Stimulated activated CD8-positive, alpha-beta memory T cell treated with anti-CD3 and anti-CD28 coated beads, Interleukin-15, amount 100 ng/mL, for 24 hours (primary cell): ENCODE measurements around the gene PTTG1IP.

ENCODE experiments used
- DNase-seq: peaks from one replicate; pipeline ENCODE4 v3.0.0-alpha.2; 2020; ENCODE audit warnings: low read depth

Gene PTTG1IP

DNA sequence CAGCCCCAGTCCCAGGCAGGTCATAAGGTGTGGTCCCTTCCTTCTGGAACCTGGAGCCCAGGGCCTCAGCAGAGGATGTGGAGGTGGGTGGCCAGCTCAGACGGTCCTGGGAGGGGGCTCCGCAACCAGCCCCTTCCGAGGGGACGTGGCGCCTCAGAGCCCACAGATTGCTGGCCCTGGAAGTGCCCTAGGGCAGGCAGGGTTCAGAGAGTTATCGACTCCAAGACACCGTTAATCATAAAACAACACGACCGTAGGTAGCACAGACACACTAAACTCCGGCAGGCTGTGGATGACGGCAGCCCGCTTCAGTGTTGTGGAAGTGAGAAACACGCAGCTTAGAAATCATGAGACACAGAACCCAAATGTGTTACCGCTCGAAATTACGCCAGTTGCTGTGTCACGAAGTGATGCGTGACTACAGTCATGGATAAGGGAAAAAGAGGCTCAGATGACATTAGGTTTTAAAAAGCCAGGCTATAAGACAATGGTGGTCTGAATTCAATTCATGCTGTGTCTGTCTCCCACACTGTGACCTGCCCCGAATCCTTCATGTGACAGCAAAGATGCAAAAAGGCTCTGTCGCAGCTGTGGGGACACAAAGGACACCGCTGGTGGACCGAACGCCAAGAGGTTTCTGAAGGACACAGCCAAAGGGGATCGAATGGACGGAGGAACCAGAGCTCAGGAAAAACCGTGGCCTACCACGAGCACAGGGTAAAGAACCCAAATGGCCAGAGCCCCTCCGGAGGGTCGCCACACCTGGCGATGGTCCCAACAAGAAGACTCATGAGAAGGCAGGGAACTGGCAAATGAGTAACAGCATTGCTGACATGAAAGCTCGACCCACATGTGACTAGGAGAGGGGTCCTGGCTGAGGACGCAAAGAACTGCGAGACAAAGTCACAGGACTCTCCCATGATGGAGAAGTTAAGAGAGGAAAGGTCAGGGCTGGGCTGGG lies 53.9 kb downstream of the PTTG1IP start:
- DNase-seq = no peak

DNA sequence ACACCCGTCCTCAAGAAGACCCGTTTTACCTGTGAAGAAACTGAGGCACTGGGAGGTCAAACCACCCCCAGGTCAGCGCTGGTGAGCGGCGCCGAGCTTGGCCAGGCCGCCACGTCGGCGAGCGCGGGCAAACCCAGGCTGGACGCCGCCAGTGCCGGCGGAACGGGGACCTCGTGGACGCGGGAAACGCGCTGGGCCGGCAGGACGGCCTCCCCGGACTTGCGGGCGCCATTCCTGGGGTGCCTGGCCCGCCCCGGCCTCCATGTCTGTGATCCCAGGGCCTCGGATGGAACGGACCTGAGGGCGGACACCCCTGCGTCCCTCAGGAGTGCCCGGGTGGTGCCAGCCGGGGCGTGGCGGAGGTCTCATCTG lies 54.9 kb downstream of the PTTG1IP start:
- DNase-seq = no peak

DNA sequence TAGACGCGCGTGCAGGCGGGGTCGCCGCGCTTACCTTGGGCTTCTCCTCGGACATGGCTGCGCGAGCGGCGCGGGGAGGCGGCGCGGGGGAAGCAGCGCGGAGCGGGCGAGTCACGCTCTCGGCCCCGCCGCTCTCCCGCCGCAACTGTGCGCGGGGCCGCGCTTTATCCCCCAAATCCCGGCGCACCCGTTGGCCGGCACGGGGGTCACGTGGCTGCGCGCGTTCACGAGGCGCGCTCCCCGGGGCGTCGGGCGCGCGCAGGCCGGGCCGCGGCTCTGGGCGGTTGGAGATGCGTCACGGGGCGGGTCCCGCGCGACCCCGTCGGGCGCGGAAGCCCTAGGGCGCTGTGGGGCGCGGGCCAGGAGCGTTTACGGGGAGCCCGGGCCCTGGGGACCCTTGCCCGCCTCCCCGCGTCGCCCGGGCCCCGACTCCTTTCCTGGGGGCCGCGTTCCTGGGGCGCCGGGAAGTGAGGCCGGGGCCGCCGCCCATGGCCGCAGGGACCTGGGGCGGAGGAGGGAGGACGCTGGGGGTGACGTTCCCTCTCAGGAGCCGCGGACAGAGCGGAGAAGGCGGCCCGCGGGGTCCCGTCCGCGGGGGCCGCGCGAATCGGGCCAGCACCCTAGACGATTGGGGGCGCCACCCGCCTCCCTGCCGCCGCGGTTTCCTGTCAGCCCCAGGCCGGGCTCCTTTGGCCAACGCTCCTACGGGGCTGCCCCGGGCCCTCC lies 55.4 kb downstream of the PTTG1IP start, which contains the start of gene SUMO3:
Gene SUMO3 (minus strand): TSS at position 149 of the 726 bp plus-strand sequence. CDS start 94 bp downstream, at position 55.
- DNase-seq = peak; percentile 77

DNA sequence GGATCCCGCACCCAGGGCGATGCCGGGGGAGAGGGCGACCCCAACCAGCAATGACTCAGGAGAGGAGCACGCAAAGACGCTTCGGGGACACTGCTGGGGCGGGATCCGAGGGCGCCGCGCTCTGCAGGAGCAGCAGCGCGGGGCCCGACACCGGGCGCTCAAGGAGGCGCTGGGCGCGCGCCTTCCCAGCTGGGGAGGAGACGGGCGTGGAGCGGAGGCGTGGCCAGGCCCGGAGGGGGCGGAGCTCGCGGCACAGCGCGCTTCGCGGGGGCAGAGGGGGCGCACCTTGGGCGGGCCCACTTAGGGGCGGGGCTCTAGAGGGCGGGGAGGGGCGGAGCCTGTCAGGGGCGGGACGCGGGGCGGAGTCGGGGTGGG lies 56.0 kb downstream of the PTTG1IP start:
- peak; percentile 88 for DNase-seq

DNA sequence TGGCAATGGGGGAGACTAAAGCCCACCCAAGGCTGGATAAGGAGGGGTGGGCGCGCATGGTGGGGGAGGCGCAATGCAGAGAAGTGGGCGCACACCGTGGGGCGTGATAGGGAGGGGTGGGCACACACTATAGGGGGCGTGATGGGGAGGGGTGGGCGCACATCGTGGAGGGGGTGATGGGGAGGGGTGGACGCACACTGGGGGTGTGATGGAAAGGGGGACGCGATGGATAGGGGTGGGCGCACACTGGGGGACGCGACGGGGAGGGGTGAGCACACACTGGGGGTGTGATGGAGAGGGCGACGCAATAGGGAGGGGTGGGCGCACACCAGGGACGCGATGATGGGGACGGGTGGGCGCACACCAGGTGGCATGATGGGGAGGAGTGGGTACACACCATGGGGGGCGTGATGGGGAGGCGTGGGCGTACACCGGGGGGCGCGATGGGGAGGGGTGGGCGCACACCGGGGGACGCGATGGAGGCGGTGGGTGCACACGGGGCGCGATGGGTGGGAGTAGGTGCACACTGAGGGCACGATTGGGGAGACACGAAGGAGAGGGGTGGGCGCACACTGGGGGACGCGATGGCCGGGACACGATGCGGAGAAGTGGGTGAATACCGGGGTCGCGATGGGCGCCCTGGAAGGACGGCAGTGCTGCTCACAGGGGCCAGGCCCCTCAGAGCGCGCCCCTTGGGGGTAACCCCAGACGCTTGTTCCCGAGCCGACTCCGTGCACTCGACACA lies 56.6 kb downstream of the PTTG1IP start:
- DNase-seq = no peak

DNA sequence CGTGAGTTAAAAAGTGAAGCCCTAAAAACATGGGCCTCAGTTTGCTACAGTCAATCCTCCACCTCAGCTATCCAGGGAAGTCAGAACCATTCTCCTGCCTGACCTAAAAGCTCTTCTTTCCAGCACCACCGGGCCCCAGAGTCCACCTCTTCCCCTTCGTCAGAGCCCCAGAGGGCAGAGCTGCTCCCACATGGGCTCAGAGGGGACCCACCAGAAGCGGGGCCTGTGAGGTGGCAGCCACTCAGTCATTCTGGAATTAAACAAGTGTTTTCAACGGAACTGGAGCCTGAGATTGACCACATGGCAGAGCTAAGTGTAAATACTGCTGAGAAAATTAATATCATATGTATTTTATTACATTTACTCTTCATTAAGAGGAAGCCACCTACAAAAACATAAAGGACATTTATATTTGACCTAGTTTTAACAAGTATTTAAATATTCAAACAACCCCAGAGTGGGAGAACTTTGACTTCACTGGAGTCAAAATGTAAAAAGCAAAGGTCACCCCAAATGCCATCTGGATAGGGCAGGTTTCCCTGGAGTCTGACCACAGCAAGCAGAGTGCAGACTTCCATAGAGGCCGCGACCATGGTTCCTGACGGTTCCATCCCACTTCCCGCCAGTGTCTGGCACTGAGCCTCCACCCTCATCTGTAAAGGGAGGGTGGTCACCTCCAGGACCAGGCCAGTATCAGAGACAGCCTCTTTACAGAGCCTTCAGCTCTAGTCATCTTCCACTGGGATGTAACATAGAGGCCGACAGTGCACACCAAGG lies 57.5 kb downstream of the PTTG1IP start:
- DNase-seq = no peak

DNA sequence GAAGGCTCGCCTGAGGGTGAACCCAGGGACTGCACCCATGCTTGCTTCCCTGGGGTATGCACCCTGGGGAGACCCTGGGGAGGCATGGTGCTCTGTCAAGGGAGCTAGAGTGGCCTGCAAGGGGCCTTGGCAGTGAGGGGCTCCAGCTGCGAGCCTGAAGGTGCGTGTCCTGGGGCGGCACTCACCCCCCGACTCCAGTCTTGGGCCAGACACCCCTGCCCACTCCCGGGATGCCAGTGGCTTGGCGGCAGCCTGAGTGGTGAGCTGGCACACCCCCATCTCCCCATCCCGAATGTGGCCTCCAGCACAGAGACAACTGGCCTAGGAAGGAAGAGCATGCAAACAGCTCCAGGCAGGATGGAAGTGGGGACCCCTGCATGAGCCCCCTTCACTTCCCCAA lies 58.3 kb downstream of the PTTG1IP start:
- no peak for DNase-seq

DNA sequence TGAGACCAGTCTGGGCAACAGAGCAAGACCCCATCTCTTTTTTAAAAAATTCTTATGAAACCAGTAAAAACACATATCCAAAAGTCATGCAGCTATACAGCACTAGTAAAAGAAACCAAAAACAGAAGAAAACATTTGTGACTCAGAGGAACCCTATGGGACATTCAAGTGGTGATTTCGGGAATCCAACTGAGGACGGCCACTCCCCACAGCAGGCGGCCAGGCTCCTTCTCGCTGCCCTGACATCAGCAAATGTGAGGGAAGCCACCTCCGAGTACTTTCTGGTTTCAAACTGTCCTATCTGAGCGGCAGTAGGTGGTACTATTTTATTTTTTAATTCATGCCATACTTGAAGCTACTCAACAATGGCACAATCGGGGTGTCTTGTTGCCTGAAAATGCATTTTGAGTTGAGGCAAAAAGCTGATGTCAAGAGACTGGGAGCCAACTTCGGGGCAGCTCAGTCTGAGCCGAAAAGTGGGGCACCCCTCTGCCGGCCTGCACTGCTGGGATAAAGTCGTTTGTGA lies 58.9 kb downstream of the PTTG1IP start:
- no peak for DNase-seq

DNA sequence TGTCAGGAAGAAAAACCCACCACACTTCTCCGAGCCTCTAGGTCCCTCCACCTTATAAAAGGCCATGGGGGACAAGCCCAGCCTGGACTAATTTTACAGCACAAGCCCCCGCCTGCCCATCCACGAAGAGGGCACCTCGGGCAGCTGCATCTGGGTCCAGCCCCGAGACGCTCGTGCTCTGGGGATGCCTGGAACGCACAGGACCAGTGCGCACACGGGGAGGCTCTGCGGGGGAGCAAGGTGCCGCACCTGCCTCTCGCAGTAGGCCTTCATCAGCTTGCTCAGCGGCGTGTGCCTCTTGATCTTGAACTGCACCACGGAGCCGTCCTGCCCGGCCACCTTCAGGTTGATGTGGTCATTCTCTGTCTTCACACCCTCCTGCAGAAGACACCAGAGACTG lies 59.8 kb downstream of the PTTG1IP start:
- no peak for DNase-seq

DNA sequence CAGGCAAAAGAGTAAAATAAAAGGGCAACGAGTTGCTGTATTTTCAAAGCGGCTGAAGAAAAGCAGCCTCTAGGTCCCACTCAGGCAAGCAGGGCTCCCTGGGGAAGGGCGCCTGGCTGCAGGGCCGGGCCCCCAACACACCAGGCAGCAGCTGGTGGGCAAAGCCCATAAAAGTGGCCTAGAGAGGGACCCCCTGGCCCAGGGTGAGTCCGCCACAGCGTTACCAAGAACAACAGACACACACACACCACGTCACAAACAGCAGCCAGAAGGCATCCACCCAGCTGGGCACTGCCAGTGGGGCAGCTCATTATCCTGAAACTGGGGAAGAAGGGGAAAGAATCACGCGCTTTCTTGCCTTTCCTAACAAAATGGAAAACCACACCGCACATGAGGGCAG lies 60.3 kb downstream of the PTTG1IP start:
- no peak for DNase-seq

DNA sequence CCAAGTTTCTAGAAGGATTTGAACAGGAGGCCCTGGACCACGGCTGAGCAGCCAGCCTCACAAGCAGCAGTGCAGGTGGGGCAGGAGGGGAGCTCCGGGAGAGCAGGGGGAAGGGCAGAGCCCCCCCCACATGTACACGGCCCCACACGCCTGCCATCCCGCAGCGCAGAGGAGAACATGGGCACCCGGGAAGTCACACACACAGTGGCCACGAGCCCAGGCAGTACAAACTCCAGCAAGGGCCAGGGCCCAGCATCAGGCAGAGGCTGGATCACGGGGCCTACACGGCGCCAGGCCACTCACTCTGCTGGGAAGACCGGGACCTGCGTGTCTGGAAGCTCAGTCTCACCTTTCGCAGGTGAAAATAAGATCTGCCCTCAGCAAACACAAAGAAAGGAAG lies 60.9 kb downstream of the PTTG1IP start:
- DNase-seq = no peak

DNA sequence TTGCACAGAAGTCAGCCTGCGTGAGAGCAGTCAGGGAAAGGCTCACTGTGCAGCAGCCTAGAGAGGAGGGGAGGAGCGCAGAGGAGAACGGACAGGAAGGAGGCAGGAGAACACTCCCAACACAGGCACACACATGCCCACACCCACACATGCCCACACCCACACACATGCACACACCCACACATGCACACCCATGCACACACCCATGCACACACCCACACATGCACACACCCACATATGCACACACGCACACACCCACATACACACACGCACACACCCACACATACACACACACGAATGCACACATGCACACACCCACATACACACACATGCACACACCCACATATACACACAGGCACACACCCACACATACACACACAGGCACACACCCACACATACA lies 62.7 kb downstream of the PTTG1IP start:
- DNase-seq = no peak

DNA sequence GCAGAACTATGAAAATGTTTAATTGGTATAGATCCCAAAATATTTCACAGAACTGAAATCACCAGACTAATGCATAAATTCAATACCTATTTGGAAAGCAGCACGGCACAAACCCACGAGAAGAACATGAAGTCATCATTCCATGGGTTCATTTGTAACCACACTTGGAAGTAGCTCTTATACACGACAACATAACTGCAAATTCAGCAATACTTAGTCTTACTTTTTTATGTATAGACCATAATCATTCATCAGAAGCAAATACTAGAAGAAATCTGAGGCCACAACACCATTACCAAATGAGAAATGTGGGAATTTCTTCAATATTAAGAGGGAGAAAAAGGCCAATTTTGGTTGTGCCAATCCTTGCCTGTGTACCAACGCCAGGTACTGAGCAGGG lies 67.6 kb downstream of the PTTG1IP start:
- DNase-seq = no peak

DNA sequence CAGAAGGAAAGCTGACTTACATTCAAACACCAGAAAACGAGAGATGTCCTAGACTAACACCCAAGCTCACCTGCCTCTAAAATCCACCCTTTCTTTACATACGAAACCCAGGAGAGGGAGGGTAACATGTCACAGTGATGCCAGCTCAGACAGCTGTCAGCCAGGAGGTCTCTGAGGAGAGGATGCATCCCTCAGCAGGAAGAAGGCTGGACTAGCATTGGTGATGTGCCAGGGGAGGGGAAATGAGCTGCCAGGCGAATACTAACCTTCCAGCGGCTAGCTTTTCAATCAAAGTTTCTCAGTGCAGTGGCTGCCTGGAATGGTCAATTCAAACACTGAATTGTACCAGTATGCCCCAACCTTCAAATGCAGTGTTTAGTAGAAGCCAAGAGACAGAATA lies 68.3 kb downstream of the PTTG1IP start:
- DNase-seq = no peak

DNA sequence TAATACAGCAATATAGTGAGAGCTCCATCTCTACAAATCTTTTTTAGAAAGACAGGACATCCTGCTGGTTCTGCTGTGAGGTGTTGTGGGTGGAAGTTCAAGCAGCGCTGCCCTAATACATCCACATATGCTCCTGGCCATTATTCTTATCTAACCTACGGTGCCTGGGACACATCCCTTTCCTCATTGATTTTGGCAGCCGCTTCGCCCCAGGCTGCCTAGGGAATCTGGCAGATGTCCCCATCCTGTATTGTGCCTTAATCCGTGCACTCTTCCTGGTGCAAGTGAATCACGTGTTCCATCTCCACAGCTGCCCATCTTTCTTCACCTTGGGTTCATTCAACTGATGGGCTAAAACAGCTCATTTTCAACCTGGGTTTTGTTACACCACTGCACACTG lies 68.7 kb downstream of the PTTG1IP start:
- DNase-seq = no peak

DNA sequence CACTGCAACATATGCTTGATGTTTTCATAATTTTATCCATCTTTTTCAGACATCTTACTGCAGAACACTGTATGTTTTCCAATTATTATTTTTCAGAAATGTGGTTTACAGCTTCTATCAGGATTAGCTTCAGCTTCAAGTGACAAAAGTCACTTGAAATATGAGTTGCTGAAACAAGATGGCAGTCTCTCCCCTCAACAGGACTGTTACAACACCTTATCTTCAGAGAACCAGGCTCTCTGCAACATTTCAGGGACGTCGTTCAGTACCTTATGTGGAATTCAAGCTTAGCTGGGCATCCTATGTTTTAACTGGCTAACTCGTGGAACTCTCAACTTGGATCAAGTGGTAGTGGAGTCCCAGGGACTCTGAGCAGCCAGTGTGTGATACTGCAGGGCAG lies 69.8 kb downstream of the PTTG1IP start:
- DNase-seq = no peak

DNA sequence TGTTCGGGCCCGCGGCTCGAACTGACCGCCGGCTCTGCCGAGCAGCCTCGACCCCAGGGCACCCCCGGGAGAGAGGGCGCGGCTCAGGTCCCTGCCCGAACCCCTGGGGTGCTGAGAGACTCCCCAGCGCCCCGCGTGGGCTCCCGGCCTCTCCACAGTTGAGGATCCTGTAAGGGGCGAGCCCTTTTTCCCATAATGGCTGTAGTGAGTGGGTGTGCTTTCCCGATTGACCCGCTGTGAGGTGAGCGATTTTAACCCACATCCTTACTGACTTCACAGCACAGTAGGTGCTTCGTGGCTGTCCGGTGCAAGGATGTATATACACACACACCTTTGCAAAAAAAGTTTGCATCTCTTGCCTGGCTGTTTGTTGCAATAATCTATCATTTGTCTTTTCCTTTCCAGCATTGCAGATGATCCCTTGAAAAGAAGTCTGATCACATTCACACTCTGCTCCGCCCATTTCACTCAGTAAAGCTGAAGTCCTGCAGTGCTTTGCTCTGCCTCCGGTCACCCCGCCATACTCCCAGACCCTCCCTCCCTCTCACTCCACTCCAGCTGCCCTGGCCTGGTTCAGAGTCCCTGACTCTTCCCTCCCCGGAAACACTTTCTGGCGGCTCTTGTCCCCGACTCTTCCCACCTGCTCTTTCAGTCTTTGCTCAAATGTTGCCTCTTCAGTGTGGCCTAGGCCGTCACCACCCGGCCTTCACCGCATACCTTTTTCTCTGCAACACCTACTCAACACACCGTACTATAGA lies 70.9 kb downstream of the PTTG1IP start:
- no peak for DNase-seq

DNA sequence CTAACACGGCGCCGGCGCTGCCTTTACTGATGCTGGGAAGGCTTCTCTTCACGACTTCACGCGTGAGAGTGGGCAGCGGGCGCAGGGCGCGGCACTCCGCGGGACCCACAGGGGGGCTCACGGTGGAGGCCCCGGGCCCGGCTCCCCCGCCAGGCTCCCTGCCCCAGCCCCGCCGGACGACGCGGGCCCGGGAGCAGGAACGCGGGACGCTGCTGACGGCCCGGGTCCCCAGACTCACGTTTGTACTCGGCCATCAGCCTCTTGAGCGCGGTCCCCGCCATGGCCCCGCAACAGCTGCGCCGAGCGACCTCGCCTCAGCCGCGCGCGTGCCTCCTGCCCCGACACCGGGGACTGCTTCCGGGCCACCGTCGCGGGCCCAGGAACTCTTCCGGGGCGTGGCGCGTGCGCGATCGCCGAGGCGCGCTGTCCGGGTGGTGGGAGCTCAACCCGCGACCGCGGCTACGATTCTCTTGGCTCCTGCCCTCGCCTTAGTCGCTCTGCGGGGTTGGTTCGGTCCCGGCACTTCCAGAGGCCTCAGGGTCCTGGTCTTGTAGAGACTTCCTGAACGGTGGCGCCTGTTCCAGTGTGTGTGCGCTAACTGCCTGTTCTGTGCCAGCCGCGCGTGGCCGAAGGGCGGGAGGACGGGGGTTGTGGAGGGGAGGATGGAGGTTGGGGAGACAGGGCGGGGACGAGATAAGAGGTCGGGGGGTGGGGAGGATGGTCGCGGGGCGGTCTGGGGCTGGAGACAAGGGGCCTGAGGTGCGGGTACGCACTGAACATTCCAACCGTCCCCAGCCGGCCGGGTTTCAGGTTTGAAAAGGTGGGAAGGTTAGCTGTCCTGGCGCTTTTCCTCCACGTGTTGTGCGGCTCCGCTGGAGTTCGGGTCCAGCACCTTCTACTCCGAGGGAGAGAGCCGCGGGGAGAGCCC lies 71.8 kb downstream of the PTTG1IP start, which contains the start of gene UBE2G2:
Gene UBE2G2 (minus strand): TSS at position 353 of the 928 bp plus-strand sequence. CDS start 72 bp downstream, at position 281.
- DNase-seq = peak; percentile 86

DNA sequence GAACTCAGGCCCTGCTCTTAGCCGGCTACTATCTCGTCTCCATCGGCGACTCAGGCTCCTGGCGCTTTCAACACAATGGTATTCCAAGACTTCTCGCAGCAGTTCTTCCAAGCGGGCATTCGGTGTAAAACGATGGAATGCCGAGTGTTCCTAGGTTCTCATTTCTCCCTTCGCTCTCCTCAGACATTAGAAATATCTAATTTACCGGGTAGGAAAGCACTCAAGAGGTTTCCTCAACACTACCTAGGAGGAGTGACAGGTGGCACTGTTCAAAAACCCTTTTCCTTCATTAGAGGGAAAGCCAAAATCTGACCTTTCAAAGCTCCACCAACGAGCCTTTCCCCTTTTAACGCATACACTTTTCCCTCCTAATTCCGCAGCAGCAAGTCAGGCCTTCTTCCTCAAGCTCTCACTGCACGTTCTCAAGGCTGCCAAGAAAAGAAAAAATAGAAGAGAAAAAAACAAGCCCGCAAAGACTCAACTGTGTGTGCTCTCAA lies 72.5 kb downstream of the PTTG1IP start:
- no peak for DNase-seq
